Activated CD8-positive, alpha-beta memory T cell treated with anti-CD3 and anti-CD28 coated beads for 36 hours (primary cell): ENCODE results near the gene SSH2. TPM values are rescaled to one million over a fixed set of nuclear protein-coding genes. Genes with fewer than 3 reads are reported as not detected.

Experiments used
- CTCF ChIA-PET: fragments of 350-600 bp; sonication (Branson Sonifier 250); formaldehyde crosslinking; loops from one replicate; lab custom pipeline; 2021; ENCODE audit warnings: antibody characterized with exemption; lab: Charles Lee
- POLR2A ChIA-PET: fragments of 350-600 bp; sonication (Branson Sonifier 250); formaldehyde crosslinking; loops from one replicate; lab custom pipeline; 2021; ENCODE audit warnings: antibody characterized with exemption; lab: Charles Lee
- total RNA-seq, 2 experiments: library from RNA; stranded (reverse); gene quantifications; one replicate each; pipeline ENCODE4 v1.2.3, GENCODE V29; 2021

Gene SSH2
- total RNA-seq, 2 experiments from 2014 or later = 26.5 to 27.3 TPM

DNA sequence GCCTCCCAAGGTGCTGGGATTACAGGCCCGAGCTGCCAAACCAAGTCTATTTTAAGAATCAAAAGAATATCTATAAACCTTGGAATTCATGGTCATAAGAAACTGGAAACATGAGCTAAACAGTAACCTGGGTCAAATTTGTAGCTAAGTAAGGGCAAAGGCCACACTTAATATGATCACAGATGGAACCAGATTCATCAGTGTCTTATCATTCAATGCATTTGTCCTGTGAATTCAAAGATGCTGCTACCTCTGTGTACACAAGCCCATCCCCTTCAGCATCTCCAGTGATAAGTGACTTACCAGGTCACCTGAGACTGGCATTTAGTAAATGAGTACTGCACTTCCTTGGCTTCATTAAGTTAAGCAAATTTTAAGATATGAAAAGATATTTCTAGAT is 108.1 kb downstream of the SSH2 start:
- ChIA-PET CTCF (no interaction called here), POLR2A (no interaction called here)

GRCh38 chr17:29820425-29820824 is 109.6 kb downstream of the SSH2 start:
- POLR2A ChIA-PET = no interaction called here
- CTCF ChIA-PET = interaction anchor here (0.9 kb wide), 1 partner anchor 110 kb away, joined by 3 read pairs; the partner anchor contains the start of gene SSH2

DNA sequence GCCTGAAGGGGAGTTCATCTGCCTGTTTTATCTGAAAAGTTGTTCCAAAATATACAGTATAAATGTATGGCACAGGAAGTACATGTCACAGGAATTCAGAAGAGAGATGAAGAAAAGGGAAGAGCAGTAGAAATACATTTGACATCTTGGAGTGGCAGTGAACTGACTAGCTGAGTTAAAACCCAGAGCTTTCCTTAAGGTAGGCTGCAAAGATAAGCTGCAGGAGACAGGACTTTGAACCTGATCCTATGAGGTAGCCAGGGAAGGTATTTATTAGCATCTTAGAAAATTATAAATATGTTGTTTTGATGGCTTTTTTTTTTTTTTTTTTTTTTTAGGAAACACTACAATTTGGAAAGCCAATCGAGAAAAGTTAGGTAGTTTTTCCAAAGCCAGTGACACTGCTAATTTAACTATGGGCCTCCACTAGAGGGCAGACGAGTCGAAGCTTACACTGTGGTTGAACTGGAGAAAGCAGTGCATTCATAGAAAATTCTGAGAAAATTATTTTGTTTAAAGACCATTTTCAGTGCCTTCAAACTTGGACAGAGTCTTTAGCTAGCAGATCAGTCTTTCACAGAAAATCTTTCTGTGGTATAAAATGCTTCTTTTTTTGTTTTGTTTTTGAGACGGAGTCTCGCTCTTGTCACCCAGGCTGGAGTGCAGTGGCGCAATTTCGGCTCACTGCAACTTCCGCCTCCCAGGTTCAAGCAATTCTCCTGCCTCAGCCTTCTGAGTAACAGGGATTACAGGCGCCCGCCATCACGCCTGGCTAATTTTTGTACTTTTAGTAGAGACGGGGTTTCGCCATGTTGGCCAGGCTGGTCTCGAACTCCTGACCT is 122.3 kb downstream of the SSH2 start:
- CTCF ChIA-PET = interaction anchor here (0.6 to 5.4 kb wide), 25 partner anchors 10 to 1899 kb away, joined by 3 to 64 read pairs (median 4); partner anchors contain the start of genes ANKRD13B and SSH2
- POLR2A ChIA-PET = interaction anchor here (0.7 kb wide), 1 partner anchor 9 kb away, joined by 7 read pairs; no protein-coding TSS in a partner anchor

GRCh38 chr17:29802246-29802645 is 127.8 kb downstream of the SSH2 start:
- ChIA-PET POLR2A (no interaction called here), CTCF (no interaction called here)

- POLR2A ChIA-PET = no interaction called here
- CTCF ChIA-PET = interaction anchor here (0.5 kb wide), 1 partner anchor 12 kb away, joined by 4 read pairs; no protein-coding TSS in a partner anchor
These were observed 129.6 kb downstream of the SSH2 start for GRCh38 chr17:29800457-29800856.

- POLR2A ChIA-PET = no interaction called here
- CTCF ChIA-PET = no interaction called here
These were observed 133.4 kb downstream of the SSH2 start for GRCh38 chr17:29796652-29797051.

GRCh38 chr17:29793501-29793900 is 136.5 kb downstream of the SSH2 start:
- ChIA-PET POLR2A (no interaction called here), CTCF (no interaction called here)

DNA sequence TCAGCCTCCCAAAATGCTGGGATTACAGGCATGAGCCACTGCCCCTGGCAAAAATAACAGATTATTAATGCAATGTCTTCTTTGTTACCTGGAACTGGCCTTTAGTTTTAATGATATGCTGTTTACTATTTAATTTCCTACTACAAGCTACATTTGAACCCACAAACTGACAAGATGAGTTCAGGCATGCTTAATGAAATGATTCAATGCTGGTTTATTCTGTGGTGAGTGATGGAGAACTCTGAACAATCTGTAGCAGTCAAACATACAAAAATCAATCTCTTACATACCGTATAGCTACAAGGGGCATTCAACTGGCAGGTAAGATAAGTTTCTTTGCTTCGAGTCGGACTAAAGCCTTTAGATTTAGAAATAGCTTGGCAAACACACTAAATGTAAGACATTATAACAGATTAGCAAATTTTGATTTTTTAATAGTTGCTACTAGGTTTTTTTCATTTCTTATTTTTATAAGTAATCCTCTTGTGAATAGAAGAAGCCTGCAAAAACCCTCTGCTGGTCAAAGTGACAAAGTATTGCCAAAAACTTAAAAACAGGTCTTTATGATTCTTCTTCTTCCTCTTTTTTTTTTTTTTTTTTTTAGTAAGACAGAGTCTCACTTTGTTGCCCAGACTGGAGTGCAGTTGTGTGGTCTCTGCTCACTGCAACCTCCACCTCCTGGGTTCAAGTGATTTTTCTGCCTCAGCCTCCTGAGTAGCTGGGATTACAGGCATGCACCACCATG is 138.5 kb downstream of the SSH2 start:
- POLR2A ChIA-PET = interaction anchor here (0.7 kb wide), 1 partner anchor 138 kb away, joined by 6 read pairs; the partner anchor contains the start of gene SSH2
- CTCF ChIA-PET = interaction anchor here (0.7 kb wide), 2 partner anchors 79 to 140 kb away, joined by 4 to 5 read pairs; no protein-coding TSS in a partner anchor

GRCh38 chr17:29789196-29790170 is 140.5 kb downstream of the SSH2 start:
- ChIA-PET CTCF (interaction anchor here (0.7 kb wide), 1 partner anchor 526 kb away, joined by 3 read pairs; no protein-coding TSS in a partner anchor), POLR2A (no interaction called here)

- CTCF ChIA-PET = interaction anchor here (1.4 kb wide), 1 partner anchor 143 kb away, joined by 4 read pairs; no protein-coding TSS in a partner anchor
- POLR2A ChIA-PET = no interaction called here
These were observed 142.0 kb downstream of the SSH2 start for GRCh38 chr17:29787995-29788394.

DNA sequence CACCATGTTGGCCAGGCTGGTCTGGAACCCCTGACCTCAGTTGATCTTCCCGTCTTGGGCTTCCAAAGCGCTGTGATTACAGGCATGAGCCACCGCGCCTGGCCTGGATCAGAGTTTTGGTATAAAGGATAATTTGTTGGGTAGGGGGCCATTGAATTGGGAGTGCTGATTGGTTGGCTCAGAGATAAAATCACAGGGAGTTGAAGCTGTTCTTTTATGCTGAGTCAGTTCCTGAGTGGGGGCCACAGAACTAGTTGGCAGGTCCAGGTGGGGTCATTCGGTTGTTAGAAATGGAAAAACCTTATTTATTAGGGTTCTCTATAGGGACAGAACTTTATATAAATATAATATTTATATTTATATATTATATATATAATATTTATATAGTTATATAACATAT is 147.1 kb downstream of the SSH2 start:
- CTCF ChIA-PET = interaction anchor here (2.6 kb wide), 1 partner anchor 144 kb away, joined by 8 read pairs; no protein-coding TSS in a partner anchor

DNA sequence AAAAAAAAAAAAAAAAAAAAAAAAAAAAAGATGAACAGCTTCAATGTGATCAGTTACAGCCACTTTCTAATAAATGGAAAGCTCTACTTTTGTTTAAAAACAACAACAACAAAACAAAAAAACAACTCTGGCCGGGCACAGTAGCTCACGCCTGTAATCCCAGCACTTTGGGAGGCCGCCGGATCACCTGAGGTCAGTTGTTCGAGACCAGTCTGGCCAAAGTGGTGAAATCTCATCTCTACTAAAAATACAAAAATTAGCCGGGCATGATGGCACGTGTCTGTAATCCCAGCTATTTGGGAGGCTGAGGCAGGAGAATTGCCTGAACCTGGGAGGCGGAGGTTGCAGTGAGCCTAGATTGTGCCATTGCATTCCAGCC is 150.2 kb downstream of the SSH2 start:
- CTCF ChIA-PET = interaction anchor here (0.6 to 2.9 kb wide), 15 partner anchors 15 to 314 kb away, joined by 3 to 25 read pairs (median 4); partner anchors contain the start of gene ANKRD13B
- POLR2A ChIA-PET = interaction anchor here (0.6 kb wide), 2 partner anchors 35 to 99 kb away, joined by 3 read pairs; no protein-coding TSS in a partner anchor

More for the DNA sequence above, 147.1 kb downstream of the SSH2 start:
- POLR2A ChIA-PET = no interaction called here

- ChIA-PET CTCF (interaction anchor here (0.6 to 2.9 kb wide), 19 partner anchors 10 to 314 kb away, joined by 3 to 25 read pairs (median 3); partner anchors contain the start of gene ANKRD13B), POLR2A (interaction anchor here (0.6 kb wide), 2 partner anchors 35 to 98 kb away, joined by 3 read pairs; no protein-coding TSS in a partner anchor)
These were observed 150.8 kb downstream of the SSH2 start for GRCh38 chr17:29778956-29779811.

DNA sequence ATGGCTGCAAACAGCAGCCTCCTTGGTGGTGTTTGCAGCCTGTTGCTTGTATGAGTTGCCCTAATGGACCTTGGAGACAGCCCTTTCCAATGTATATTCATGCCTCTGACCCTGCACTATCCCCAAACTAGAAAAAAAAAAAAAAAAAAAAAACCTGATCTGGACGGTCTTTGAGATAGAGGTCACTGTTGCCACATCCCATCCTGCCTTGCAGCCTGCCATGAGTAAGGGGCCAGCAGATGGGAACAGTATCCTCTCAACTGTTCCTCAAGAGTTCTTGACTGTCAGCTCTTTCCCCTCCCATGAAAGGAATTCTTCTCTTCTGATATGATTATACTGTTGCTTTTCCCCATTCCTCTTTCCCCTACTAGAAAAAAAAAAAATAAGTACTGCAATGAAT is 152.4 kb downstream of the SSH2 start:
- CTCF ChIA-PET = interaction anchor here (0.7 to 2.9 kb wide), 3 partner anchors 98 to 398 kb away, joined by 3 to 25 read pairs (median 3); no protein-coding TSS in a partner anchor

DNA sequence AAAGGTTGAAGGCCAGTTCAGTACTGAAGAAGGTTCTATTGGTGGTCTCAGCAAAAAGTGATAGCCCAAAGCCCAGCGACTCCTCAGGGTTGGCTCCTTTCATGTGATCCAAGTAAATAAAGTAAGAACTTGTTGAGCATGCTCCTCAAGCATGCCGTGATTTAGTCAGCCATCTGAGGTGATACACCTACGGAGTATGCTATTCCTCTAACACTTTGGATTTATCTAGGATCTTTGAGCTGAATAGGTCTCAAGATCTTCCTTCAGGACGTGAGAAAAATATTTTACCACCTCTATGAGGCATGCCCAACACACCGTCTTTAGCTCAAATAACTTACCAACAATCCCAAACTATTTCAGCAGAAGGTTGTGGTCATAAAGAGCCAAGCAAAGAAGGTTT is 154.0 kb downstream of the SSH2 start:
- CTCF ChIA-PET = interaction anchor here (0.9 to 1.9 kb wide), 4 partner anchors 12 to 158 kb away, joined by 4 to 7 read pairs (median 4); no protein-coding TSS in a partner anchor
- POLR2A ChIA-PET = no interaction called here

More for the DNA sequence above, 152.4 kb downstream of the SSH2 start:
- POLR2A ChIA-PET = no interaction called here

DNA sequence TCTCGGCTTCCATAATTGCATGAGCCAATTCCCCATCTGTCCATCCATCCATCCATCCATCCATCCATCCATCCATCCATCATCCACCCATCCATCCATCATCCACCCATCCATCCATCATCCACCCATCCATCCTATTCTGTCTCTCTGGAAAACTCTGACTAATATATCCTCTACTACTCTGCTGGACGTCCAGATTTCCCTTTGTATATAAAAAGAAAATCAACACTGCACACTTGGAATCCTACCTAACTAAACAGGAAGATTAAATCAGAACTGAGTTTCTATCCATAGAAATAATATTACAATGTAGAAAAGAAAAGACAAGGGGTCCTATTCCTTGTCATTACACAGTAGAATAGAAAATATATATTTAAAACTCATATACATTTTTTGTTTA is 157.0 kb downstream of the SSH2 start:
- ChIA-PET CTCF (no interaction called here), POLR2A (no interaction called here)

DNA sequence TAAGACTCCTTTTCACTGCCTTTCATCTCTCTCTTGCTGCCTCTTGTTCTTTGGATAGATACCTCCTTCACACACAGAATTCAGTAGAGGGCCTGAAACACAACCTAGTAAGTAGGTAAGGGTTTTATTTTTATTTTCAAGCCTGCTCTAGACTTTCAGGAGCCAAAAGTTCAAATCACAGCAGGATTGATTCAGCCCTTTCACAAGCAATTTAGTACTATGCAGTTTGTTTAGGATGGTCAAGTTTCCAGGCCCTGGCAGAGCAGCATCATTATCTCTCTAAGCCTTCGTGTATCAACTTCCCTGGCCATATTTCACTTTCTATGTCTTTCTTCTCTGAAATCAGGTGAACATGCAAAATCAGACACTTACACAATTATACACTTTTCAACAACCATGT is 158.5 kb downstream of the SSH2 start:
- ChIA-PET POLR2A (interaction anchor here (0.6 kb wide), 1 partner anchor 11 kb away, joined by 3 read pairs; no protein-coding TSS in a partner anchor), CTCF (interaction anchor here (0.7 to 1.1 kb wide), 3 partner anchors 13 to 154 kb away, joined by 4 read pairs; no protein-coding TSS in a partner anchor)
